GM21786 (cell line): Measurements from ENCODE around the gene FOXP4.

Source experiments
- ATAC-seq: cut with Tn5 transposase; IDR thresholded peaks from one replicate; pipeline ENCODE4 v1.9.1; 2021; ENCODE audit not compliant: unreplicated experiment

Gene FOXP4, protein sequence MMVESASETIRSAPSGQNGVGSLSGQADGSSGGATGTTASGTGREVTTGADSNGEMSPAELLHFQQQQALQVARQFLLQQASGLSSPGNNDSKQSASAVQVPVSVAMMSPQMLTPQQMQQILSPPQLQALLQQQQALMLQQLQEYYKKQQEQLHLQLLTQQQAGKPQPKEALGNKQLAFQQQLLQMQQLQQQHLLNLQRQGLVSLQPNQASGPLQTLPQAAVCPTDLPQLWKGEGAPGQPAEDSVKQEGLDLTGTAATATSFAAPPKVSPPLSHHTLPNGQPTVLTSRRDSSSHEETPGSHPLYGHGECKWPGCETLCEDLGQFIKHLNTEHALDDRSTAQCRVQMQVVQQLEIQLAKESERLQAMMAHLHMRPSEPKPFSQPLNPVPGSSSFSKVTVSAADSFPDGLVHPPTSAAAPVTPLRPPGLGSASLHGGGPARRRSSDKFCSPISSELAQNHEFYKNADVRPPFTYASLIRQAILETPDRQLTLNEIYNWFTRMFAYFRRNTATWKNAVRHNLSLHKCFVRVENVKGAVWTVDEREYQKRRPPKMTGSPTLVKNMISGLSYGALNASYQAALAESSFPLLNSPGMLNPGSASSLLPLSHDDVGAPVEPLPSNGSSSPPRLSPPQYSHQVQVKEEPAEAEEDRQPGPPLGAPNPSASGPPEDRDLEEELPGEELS

DNA sequence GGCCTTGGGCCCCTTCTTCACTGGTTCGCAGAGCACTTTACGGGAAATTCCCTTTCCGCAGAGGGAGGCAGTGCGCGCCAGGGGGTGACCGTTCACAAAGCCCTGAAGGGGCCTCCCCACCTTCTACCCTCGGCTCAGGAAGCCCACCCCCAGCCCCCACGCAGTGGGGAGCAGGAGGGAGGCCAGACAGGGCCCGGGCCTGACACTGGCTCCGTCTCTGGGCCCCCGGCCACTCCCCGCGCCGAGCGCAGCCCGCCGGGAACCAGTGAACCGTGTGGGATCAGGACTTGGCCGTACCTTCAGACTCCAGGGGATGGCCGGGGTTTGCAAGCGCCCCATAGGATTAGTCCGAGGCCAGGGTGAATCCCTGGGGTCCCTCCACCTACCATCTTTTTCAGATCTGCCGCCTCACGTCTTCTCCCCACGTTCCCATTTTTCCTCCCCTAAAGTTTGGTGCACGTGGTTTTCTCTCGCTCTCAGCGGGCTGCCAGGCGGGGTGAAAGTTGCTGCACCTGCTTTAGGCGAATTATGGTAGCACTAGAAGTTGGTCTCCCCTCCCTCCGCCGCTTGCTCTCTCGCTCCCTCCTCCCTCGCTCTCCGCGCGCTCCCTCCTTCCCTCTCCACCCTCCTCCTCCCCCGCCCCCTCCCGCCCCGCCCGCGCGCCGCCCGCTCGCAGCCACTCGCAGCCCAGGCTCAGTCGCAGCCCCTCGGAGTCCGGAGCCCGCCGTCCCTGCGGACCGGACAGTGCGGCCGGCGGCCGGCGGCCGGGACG lies at the start of gene FOXP4:
Gene FOXP4, plus strand, starts transcription at position 679 of the 772 bp plus-strand sequence. CDS start 19,380 bp downstream, outside the sequence.
- peak; percentile 69 for ATAC-seq

DNA sequence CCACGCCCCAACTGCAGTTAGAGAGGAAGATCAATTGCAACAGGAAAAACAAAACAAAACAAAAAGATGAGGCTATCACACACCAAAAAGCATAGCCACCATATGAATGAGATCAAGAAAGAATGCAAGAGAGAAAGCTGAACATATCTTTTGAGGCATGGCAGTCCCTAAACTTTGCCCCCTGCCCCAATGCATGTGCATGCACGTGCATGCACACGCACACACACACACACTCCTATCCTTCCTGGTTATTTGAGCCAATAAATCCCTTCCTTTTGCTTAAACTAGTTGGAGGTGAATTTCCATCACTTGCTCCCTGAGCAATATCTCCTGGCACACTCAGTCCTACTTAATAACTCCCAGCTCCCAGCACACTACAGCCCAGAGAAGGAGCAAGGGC lies 48.6 kb upstream of the FOXP4 start:
- ATAC-seq: no peak

DNA sequence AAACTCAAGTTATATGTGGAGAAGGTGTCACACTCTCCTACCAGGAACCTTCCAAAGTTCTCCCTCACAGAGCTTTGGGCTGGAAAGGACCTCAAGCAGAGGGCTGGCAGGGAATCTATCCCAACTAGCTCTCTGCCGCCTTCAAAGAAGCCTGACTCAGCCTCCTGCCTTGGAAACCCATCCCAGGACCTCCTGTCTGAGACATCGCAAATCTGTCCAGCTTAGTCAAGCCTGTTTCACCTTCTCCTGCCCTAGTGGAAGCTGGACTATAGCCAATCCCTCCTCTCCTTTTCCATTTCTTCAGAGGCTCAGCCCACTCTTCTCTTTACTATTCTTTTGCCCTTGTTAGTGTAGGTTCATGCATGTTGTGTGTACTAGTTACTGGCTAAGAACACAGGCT lies 48.2 kb upstream of the FOXP4 start:
- ATAC-seq: no peak

DNA sequence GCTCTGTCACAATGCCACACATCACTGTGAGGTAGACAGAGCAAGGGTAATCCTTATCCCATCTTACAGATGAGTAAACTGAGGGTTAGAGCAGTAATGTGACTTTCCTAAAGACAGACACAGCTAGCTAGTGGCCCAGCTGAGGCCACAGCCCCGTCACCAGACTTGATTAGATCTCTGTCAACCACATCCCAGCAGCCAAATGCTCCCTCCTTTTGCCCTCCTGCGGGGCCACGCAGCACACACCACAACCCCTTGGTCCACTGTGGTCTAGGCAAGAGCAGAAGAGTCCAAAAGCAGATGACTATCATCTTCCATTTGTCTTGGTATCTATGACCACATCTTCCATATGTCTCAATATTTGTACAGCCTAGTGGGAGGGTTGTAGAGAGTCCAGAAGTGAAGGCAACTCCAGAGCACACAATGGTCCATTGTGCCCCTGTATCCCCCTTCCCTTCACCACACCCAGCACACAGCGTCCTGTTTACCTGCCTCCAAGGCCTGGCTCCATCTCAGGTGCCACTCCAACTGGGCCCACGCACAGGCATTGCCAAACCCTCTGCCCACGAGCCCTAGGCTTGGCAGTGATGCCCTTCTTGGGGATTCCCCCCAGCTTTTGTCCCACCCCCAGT lies 47.1 kb upstream of the FOXP4 start:
- no peak for ATAC-seq

DNA sequence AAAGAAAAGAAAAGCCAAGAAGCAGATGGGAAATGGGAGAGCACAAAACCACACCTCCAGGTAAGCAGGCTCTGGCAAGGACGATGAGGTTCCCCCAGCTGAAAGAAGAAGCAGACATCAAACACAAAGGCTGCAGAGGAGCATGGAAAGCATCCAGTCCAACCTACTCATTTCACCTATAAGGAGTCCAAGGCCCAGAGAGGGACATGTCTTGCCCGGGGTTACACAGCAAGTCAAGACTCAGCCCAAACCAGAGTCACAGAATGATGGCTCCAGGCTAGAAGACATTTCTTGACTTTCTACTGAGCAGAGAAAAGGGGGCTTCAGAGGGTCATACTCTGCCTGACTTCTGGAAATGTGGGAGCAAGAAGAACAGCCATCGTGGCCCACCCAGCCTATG lies 45.6 kb upstream of the FOXP4 start:
- ATAC-seq: no peak

DNA sequence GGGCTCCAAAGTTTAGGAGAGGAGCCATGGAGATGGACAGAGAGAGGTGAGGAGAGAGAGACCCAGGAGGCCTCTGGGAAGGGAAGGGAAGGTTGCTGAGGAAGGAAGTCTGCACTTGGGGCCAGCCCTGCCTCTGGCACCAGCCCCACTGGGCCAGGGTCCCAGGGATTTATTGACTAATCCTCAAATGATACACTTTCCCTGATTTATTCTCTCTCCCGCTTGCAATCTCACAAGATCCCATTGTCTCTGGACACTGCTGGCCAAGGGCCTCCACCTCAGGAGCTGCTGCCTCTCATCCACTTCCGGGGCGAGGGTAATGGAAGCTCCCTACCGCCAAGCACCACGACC lies 43.6 kb upstream of the FOXP4 start:
- ATAC-seq: no peak

DNA sequence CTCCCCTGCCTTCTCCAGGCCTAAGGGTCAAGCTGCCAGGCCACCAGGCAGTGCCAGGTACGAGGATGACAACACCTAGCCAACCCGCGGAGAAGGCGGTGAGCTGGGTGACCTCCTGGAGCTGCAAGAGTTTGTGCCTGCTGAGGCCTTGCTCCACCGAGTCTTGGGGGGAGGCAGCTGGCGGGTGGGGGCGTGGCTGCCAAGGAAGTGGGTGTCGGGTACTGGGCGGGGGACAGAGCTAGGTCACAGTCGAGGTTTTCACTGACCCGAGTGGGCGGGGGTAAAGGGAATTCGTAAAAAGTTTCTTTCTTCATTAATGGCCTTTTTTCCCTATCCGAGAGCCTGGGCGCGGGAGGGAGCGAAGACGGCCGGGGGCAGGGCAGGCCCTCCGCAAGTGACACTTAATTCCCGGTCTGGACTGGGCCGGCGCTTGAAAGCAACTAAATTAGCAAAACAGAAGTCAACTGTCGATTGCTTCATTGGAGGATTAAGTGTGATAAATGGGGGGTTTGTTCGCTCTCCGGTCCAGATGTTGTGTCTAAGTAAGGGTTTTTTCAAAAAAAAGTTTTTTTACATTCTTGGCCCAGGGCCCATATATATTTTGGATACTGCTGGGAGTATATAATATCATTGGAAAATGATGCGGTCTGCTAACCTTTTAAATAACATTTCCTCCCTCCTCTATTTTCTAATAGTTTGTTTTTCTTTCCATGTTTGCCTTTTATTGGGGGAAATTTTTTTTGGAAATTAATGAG lies 43.1 kb upstream of the FOXP4 start:
- ATAC-seq: no peak

DNA sequence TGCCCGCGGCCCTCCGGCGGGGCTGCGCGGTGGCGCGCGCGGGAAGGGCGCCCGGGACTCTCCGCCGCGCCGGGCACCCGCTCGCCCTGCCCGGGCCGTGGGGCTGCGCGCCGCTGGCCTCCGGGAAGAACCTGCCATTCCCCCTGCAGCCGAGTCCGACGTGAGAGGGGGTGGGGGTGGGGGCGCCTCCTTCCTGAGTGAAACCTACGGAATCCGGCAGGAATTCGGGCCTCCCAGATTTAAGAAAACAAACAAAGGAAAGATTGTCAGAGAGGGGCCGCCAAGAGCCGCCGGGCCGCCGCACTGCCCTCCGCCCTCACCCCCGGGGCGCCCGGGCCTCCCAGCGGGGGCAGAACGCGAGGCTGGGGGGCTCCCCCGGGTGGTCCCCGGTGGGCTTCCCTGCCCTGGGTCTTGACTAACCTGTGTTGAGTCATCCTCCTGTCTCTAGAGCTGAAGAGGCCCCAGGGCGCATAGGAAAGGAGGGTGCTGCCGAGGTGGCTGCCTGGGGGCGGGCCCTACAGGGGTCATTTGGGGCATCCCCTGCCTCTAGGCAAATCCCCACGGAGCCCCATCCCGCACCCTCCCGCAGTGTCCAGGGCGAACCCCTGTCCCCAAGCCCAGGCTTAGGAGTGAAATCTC lies 42.2 kb upstream of the FOXP4 start:
- ATAC-seq: peak; percentile 48

DNA sequence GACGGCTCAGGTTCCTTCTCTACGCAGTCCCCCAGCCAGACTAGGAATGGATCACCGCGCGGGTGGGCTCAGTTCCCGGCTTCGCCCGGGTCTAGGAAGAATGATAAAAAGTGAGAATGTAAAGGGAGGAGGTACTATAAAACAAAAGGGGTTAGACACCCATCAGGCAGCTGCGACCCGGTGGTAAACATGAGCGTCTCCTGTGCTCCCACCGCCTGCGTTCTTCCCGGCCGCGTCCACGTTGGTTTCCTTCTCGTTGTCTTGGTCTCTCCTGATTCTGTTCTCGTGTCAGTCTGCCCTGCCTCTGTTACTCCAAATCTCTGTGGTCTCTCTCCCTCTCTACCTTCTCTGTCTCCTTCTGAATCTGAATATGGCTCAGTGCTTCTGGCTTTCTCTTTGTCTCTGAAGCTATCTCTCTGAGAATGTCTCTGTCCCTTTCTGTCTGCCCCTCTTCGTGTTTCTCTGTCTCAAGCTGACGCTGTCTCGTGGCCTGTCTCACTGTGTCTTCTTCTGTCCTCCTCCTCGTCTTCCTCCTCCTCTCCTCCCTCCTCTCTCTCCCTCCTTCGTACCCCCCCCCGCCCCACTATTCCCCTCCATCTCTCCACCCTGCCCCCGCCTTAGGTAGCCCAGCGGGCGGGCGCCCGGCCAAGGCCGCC lies 41.6 kb upstream of the FOXP4 start:
- no peak for ATAC-seq

DNA sequence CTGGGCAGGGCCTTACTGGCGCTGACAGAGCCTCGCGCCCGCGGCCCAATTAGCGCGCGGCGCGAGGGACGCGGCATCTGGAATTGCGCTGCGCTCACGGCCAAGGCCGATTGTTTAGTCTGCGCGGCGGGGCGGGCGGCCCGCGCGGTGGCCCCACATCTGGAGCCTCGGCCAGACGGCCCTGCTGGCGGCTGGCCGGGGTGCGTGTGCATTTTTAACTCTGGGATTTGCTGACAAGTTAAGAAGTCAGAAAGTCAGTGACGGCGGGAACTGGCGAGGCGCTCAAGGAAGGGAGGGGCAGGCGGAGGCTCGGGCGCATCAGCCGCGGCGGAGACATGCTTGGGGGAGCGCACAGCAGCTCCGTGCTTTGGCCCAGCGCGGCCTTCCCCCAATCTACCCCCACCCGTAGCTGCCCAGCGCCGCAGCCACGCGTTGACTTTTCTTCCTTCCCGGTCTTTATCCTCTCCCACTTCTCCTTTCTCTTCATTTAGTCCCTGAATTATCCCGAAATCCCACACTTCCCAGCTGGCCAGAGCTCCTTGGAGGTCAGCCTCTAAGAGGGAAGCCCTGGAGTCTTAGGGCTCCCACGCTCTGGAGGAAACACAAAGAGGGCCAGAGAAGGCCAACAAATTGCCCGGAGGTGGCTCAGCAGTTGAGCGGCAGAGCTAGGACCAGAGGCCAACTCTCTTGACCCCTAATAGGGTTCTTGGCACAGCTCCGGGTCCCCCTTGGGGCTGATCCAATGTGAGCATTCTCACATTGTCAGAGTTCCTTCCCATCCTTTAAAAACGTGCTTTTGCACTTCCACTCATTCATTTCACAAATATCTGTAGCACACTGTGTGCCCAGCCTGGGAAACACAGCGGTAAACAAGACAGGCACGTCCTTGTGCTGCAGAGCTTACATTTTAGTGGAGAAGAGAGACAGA lies 40.8 kb upstream of the FOXP4 start:
- ATAC-seq: no peak

DNA sequence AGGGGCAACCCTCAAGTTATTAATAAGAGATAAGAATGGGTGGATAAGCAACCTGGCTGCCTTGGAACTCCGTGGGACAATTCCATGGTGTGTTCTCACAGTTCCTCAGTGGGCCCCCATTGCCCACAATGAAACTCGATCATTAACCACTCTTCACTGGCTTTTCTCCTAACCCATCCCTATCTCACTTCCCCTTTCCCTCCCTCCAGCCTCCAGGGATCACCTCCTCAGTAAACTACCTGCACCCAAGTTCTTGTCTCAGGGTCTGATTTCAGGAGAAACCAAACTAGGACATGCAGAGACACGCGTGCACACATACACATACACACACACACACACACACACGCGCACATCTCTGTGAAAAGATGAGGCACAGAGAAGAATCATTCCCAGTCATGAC lies 37.7 kb upstream of the FOXP4 start:
- ATAC-seq: no peak

DNA sequence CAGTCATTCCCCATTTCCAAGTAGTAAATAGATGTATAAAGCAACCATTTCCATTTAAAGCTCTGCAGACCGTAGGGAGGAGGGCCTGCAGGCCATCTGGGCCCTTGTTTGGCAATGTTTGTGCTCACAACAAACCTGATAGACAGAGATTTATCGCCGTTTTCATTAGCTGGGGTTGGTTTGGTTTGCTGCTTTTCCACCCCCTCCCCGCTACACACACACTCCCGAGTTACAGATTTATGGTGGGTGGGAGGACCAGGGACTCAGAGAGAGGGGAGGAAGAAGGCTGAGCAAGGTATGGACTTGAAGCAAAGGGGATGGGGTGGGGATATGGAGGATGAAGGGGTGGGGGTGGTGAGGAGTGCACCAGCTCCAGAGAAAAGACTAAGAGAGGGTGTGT lies 36.6 kb upstream of the FOXP4 start:
- no peak for ATAC-seq

DNA sequence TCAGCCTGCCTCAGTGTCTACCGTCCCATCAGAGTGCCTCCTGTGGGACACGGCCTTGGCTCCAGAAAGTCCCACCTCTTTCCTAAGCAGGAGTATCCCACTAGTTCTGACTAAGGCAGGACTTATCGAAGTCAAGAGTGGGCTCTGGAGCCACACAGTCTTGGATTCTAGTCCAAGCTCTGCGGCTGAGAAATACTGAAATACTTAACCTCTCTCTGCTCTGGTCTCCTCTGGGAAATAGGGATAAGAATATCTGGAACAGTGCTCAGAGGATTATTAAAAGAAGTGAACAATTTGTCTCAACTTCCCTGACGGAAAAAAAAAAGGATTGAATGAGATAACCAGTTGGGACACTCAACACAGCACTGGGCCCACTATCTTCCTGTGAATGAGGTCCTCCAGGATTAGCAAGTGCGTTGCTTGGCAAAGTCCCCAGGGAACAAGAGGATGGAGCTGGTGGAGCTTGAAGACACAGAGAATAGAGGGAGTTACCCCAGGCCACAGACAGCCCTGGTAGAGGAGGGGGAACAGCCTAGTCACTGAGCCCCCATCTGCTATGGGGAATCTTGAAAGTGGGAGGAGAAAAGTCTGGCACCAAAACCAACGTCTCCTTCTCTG lies 34.6 kb upstream of the FOXP4 start:
- ATAC-seq: no peak

DNA sequence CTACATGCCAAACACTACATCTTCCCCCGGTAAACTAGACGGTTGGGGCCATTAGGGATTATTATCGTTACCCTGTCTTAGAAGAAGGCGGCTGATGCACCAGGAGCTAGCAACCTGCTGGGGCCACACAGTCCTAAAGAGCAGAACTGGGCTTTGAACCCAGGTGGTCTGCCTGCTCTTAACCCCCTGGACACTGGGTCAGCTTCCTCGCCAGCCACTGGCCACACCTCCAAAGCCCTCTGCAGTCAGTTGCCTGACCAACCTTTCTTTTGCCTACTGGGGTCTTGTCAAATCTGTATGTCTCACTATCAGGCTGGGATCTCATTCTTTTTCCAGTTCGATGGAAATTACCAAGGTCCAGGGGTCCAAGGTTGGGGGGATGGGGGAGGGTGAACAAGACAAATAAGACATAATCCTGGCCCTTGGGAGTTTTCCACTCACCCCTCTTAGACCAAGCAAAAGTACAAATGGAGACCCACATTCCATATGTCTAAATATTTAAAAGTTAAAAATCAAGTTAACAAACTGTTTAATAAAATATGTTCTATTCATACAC lies 34.0 kb upstream of the FOXP4 start:
- no peak for ATAC-seq

DNA sequence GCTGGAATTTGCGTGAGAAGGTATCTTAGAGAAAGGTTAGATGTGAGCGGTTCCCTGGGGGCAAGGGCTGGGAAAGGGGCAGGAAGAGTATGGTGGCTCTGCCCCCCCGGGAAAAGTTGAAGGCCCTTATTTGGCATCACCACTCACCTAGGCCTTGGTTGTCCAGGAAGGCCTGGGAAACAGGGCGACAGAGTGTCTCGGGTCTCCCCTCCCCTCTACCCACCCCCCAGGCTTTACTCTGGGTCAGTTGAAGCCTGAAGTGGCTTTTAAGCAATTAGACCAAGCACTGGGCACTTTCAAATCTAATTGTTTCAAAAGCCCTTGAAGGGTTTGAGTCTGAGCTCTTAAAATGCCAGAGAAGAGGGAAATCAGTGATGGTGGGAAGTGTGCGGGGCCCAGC lies 30.2 kb upstream of the FOXP4 start:
- no peak for ATAC-seq

DNA sequence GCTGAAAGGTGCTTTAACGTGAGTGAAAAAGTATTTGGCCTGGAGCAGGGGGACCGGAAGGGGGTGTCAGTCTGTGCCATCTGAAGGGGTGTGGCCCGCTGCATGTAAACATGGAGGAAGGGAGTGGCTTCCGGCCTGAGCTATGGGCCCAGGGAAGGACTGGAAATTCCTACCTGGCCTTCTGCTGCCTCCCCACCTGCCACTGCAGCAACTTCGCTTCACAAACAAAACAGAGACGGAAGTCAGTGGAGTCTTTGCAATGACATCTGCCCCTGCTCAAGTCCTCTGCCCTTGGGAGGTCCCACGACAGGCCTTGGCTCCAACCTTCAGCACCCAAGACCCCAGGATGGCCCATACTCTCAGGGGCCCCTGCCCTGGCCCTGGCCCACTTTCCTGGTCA lies 28.1 kb upstream of the FOXP4 start:
- no peak for ATAC-seq

DNA sequence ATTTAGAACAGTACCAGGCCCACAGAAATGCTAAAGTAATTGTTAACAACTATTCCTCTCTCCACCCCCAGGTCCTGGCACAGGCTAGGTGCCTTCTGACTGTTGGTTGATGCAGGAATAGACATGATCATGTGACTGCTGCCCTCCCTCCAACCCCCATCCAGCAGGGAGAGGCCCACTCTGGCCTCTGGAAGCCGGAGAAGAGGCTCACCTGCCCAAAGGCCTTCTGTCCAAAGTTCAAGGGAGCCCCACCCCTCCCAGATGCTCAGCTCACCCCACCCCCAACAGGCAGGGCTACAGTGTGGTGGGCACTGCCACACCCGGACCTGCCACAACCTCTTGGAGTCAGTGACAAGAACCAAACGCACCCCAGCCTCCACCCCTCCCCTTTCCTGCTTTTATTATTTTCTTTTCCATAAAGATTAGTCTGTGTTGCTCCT lies 26.9 kb upstream of the FOXP4 start:
- ATAC-seq: no peak
